AG04450 (cell line): Measurements from ENCODE around the gene RBPJL. TPM values are rescaled to one million over a fixed set of nuclear protein-coding genes. Genes with fewer than 3 reads are reported as not detected.

Experiments used
- CTCF ChIA-PET: fragments of 300-600, 350-600 bp; formaldehyde crosslinking; extraction: SDS; loops from one replicate; lab custom pipeline; 2022; ENCODE audit warnings: antibody characterized with exemption, inconsistent platforms; lab: Charles Lee
- POLR2A ChIA-PET: fragments of 350-600 bp; formaldehyde crosslinking; extraction: SDS; loops from one replicate; lab custom pipeline; 2021; ENCODE audit warnings: antibody characterized with exemption, inconsistent platforms; lab: Yijun Ruan, JAX
- DNase-seq: peaks from one replicate; pipeline ENCODE4 v3.0.0-alpha.2; 2011; ENCODE audit warnings: low read depth, low spot score
- H3K27ac ChIP-seq: one replicate; pipeline ENCODE4 v1.5.1; 2012; ENCODE audit warnings: low read depth, low read length, control low read depth
- H3K27me3 ChIP-seq: one replicate; pipeline ENCODE4 v1.6.0; 2012; ENCODE audit warnings: low read length; ENCODE audit not compliant: control insufficient read depth, insufficient read depth
- H3K4me3 ChIP-seq: 2 replicates; pipeline ENCODE4 v1.5.1; 2011; ENCODE audit warnings: mild to moderate bottlenecking, low read depth, low read length, control low read depth
- H3K9me3 ChIP-seq: 2 replicates; pipeline ENCODE4 v1.5.1; 2012; ENCODE audit warnings: low read length; ENCODE audit not compliant: control insufficient read depth, insufficient read depth
- CTCF ChIP-seq: IDR thresholded peaks from 2 replicates; pipeline ENCODE4 v1.5.1; 2011; ENCODE audit warnings: low read depth, low read length, control low read depth, inconsistent platforms
- polyA plus RNA-seq: library from polyadenylated mRNA; depleted of rRNA; stranded (reverse); fragments of >200 nt; gene quantifications from 2 replicates; pipeline ENCODE4 v1.2.3, GENCODE V29; 2011

RBPJL gene
- polyA plus RNA-seq, 1 experiment, result not detected

GRCh38 chr20:45258664-45259063, 48.0 kb upstream of the RBPJL start:
- Histone ChIP-seq H3K4me3 (no peak overlapping the region), H3K27me3 (peaks cover 10% of the 10 kb centered on the region), H3K9me3 (no peaks in the 10 kb centered on the region), H3K27ac (no peak overlapping the region)
- CTCF ChIA-PET, result no interaction called here
- no peak for DNase-seq
- POLR2A ChIA-PET, result no interaction called here
- TF ChIP-seq CTCF, result no peak

- Histone ChIP-seq H3K9me3 (no peaks in the 10 kb centered on the region), H3K4me3 (no peak overlapping the region), H3K27me3 (peaks cover 8% of the 10 kb centered on the region), H3K27ac (no peak overlapping the region)
- TF ChIP-seq CTCF, result no peak
- ChIA-PET CTCF (no interaction called here), POLR2A (no interaction called here)
- no peak for DNase-seq
Measured at GRCh38 chr20:45263556-45264266, 42.9 kb upstream of the RBPJL start.

GRCh38 chr20:45266977-45267376, 39.7 kb upstream of the RBPJL start:
- ChIA-PET CTCF (no interaction called here), POLR2A (no interaction called here)
- no peak overlapping the region for H3K4me3 ChIP-seq
- DNase-seq, result no peak
- no peak for TF ChIP-seq CTCF
- no peaks in the 10 kb centered on the region for H3K9me3 ChIP-seq
- H3K27ac ChIP-seq, result no peak overlapping the region
- peaks cover 6% of the 10 kb centered on the region for H3K27me3 ChIP-seq

- H3K27ac ChIP-seq, result no peak overlapping the region
- no peak for DNase-seq
- ChIA-PET POLR2A (no interaction called here), CTCF (interaction anchor here (0.5 to 2.2 kb wide), 4 partner anchors 22 to 1413 kb away, joined by 3 to 7 read pairs (median 4); no protein-coding TSS in a partner anchor)
- peaks cover 8% of the 10 kb centered on the region for H3K27me3 ChIP-seq
- no peak overlapping the region for H3K4me3 ChIP-seq
- TF ChIP-seq CTCF, result no peak
- no peaks in the 10 kb centered on the region for H3K9me3 ChIP-seq
Measured at GRCh38 chr20:45268531-45268930, 38.1 kb upstream of the RBPJL start.

GRCh38 chr20:45269056-45269455, 37.6 kb upstream of the RBPJL start:
- Histone ChIP-seq H3K27ac (no peak overlapping the region), H3K9me3 (no peaks in the 10 kb centered on the region), H3K4me3 (no peak overlapping the region), H3K27me3 (peaks cover 13% of the 10 kb centered on the region)
- no peak for TF ChIP-seq CTCF
- ChIA-PET CTCF (interaction anchor here (1.2 to 2.2 kb wide), 3 partner anchors 22 to 25 kb away, joined by 3 to 7 read pairs (median 5); no protein-coding TSS in a partner anchor), POLR2A (no interaction called here)
- DNase-seq, result no peak
